Spleen (tissue), 7 donors: ENCODE measurements around the gene DMC1.

Experiments
- CTCF ChIP-seq, 11 experiments: fragments of 200-600 bp in 7 of 11; fragments of 450-650 bp in 4 of 11; sonication (generic) in 4 of 11; IDR thresholded peaks in 8 of 11; conservative IDR thresholded peaks in 3 of 11; 1 replicate in 7 of 11; 2 replicates in 4 of 11; pipeline versions ENCODE4 v1.4.0 to v1.8.0; 2016 to 2021; ENCODE audit warnings: antibody characterized with exemption in 11 of 11, inconsistent platforms in 4 of 11, mild to moderate bottlenecking in 1 of 11
- POLR2A ChIP-seq, 3 donors: fragments of 450-650 bp; IDR thresholded peaks; one replicate each; pipeline ENCODE4 v1.5.1; 2017; ENCODE audit warnings: antibody characterized with exemption in 3 of 3, mild to moderate bottlenecking in 1 of 3
- POLR2AphosphoS5 ChIP-seq, 3 donors: sonication (generic); formaldehyde crosslinking; IDR thresholded peaks; one replicate each; pipeline ENCODE4 v1.5.1; 2017; ENCODE audit warnings: antibody characterized with exemption in 3 of 3
- donor health status: DM: no; HTN: no; CAD: no; lungs with moderate emphysema.
- donor health status: DM: no; HTN: no; CAD: no.
- donor health status: DM: no; HTN: no; CAD: no.

DNA sequence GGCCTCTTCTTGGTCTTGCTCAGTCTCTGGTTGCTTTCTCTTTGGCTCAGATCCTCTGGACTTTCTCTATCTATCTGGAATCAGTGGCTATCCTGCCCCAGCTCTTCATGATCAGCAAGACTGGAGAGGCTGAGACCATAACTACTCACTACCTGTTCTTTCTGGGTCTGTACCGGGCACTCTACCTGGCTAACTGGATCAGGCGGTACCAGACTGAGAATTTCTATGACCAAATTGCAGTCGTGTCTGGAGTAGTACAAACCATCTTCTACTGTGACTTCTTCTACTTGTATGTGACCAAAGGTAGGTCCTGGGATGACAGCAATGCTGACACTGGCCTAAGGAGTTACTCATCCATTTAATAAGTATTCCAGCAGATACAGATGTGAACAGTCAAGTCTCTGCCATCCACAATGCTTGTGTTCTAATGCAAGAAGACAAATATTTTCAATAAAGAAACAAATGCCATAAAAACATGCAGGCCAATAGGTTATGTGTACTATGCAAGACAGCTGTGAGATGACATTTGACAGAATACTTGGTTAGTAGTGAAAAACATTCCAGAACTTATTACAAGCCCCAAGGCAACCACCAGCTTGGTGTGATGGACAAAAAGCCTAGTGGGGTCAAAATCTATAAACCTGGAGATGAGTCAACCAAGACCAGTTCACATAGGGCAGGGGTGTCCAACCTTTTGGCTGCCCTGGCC is 88.7 kb downstream of the DMC1 start:
- no peak for TF ChIP-seq POLR2A (IDR thresholded peaks at IDR 0.05)
- TF ChIP-seq CTCF (IDR thresholded peaks at IDR 0.05 in 8 of 11, conservative IDR thresholded peaks at IDR 0.05 in 3 of 11), result no peak
- TF ChIP-seq POLR2AphosphoS5 (IDR thresholded peaks at IDR 0.05), result no peak
